ENCODE measurements around the gene SORCS2. TPM values are rescaled to one million over a fixed set of nuclear protein-coding genes. Genes with fewer than 3 reads are reported as not detected.

Gene SORCS2
- total and polyA plus RNA-seq, 2 of the 13 experiments (the other 11 are each of a cell fraction or from before 2014, with no cell fraction given): 0.82 to 1.0 TPM

GRCh38 chr4:7640136-7640535 lies 447.8 kb downstream of the SORCS2 start:
- peak; percentile 18 for FAIRE-seq
- WGBS (ENCODE audit: low lambda C conversion rate): 90% methylated on average over 6 of the region's 6 CpGs
- intact Hi-C loops (cut with micrococcal nuclease; ENCODE audit: unreplicated experiment): no loop called here
- ATAC-seq: no peak
- POLR2A ChIA-PET: no interaction called here
- H3K27ac ChIP-seq (ENCODE audit: extremely low read length, insufficient read depth, low read length): no peak overlapping the region
- no peaks in the 10 kb centered on the region for H4K20me1 ChIP-seq (ENCODE audit: insufficient read depth, low read length)
- no peak overlapping the region for H2AFZ ChIP-seq (ENCODE audit: low read length)
- no peak overlapping the region for H3K9ac ChIP-seq (ENCODE audit: insufficient read depth, low read depth, low read length)
- DNase-seq (ENCODE audit: low spot score): no peak
- no TSS peak for BruUV-seq (replicated peaks)
- no peaks in the 10 kb centered on the region for H3K9me3 ChIP-seq (ENCODE audit: low read length)
- CTCF ChIA-PET (ENCODE audit: low intra/inter-chr PET ratio, low total read pairs): no interaction called here
- H3K79me2 ChIP-seq (ENCODE audit: insufficient read depth, low read length): no peaks in the 10 kb centered on the region
- in situ Hi-C loops (cut with HindIII; ENCODE audit: extremely low pct_ligation_motif_present, low pct_unique_long_range_greater_than_20kb): no loop called here
- H3K4me3 ChIP-seq (replicated peaks in 1 of 3; ENCODE audit: insufficient read depth in 1 of 3, low read depth in 2 of 3, low read length in 3 of 3): no peak overlapping the region
- H3K27me3 ChIP-seq (ENCODE audit: control insufficient read depth in 1 of 2, insufficient read depth in 2 of 2, low read length in 2 of 2): no peaks in the 10 kb centered on the region
- H3K36me3 ChIP-seq (replicated peaks in 1 of 2; ENCODE audit: control insufficient read depth in 1 of 2, insufficient read depth in 2 of 2, low read length in 2 of 2): no peaks in the 10 kb centered on the region
- H3K4me1 ChIP-seq (ENCODE audit: insufficient read depth, low read length): peaks cover 32% of the 10 kb centered on the region
- no peak overlapping the region for H3K4me2 ChIP-seq (ENCODE audit: low read depth, low read length)
- peak; percentile 63 for TF ChIP-seq ZNF282 (IDR thresholded peaks at IDR 0.05; ENCODE audit: partially characterized antibody)
- TF ChIP-seq ZKSCAN8 (CRISPR knock-in tag; IDR thresholded peaks at IDR 0.05; ENCODE audit: borderline replicate concordance): no peak
- TF ChIP-seq ZNF160 (CRISPR knock-in tag; IDR thresholded peaks at IDR 0.05): no peak
- 0 out of 2 replicates have a peak, but pooled peaks have one; percentile 7 for TF ChIP-seq CREB1 (IDR thresholded peaks at IDR 0.05)
- no peak for TF ChIP-seq CREB1 (CRISPR knock-in tag; IDR thresholded peaks at IDR 0.05)
- TF ChIP-seq SRSF9 (IDR thresholded peaks at IDR 0.05; ENCODE audit: borderline replicate concordance, insufficient read depth, low read depth, low read length, poor library complexity, severe bottlenecking): no peak
- TF ChIP-seq IRX3 (CRISPR knock-in tag; IDR thresholded peaks at IDR 0.05; ENCODE audit: borderline replicate concordance, low read depth): no peak
- TF ChIP-seq LCORL (IDR thresholded peaks at IDR 0.05): 0 out of 2 replicates have a peak, but pooled peaks have one; percentile 38
- TF ChIP-seq LCORL (CRISPR knock-in tag; IDR thresholded peaks at IDR 0.05): no peak
- TF ChIP-seq SAP130 (CRISPR knock-in tag; IDR thresholded peaks at IDR 0.05; ENCODE audit: low read depth): no peak
- TF ChIP-seq, protein P1, sequence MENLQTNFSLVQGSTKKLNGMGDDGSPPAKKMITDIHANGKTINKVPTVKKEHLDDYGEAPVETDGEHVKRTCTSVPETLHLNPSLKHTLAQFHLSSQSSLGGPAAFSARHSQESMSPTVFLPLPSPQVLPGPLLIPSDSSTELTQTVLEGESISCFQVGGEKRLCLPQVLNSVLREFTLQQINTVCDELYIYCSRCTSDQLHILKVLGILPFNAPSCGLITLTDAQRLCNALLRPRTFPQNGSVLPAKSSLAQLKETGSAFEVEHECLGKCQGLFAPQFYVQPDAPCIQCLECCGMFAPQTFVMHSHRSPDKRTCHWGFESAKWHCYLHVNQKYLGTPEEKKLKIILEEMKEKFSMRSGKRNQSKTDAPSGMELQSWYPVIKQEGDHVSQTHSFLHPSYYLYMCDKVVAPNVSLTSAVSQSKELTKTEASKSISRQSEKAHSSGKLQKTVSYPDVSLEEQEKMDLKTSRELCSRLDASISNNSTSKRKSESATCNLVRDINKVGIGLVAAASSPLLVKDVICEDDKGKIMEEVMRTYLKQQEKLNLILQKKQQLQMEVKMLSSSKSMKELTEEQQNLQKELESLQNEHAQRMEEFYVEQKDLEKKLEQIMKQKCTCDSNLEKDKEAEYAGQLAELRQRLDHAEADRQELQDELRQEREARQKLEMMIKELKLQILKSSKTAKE (CRISPR knock-in tag; IDR thresholded peaks at IDR 0.05; ENCODE audit: borderline replicate concordance): no peak
- no peak for TF ChIP-seq NFKBIZ (CRISPR knock-in tag; IDR thresholded peaks at IDR 0.05)
- TF ChIP-seq, protein P2, sequence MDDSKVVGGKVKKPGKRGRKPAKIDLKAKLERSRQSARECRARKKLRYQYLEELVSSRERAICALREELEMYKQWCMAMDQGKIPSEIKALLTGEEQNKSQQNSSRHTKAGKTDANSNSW (CRISPR knock-in tag; IDR thresholded peaks at IDR 0.05; ENCODE audit: borderline replicate concordance): no peak
- no peak for TF ChIP-seq POLR2AphosphoS5 (IDR thresholded peaks at IDR 0.05; ENCODE audit: low read depth, low read length)
- TF ChIP-seq, protein P3, sequence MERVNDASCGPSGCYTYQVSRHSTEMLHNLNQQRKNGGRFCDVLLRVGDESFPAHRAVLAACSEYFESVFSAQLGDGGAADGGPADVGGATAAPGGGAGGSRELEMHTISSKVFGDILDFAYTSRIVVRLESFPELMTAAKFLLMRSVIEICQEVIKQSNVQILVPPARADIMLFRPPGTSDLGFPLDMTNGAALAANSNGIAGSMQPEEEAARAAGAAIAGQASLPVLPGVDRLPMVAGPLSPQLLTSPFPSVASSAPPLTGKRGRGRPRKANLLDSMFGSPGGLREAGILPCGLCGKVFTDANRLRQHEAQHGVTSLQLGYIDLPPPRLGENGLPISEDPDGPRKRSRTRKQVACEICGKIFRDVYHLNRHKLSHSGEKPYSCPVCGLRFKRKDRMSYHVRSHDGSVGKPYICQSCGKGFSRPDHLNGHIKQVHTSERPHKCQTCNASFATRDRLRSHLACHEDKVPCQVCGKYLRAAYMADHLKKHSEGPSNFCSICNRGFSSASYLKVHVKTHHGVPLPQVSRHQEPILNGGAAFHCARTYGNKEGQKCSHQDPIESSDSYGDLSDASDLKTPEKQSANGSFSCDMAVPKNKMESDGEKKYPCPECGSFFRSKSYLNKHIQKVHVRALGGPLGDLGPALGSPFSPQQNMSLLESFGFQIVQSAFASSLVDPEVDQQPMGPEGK (CRISPR knock-in tag; IDR thresholded peaks at IDR 0.05): no peak
- TF ChIP-seq ARNT (IDR thresholded peaks at IDR 0.05): no peak
- TF ChIP-seq BRD4 (CRISPR knock-in tag; IDR thresholded peaks at IDR 0.05): no peak
- TF ChIP-seq, protein P4, sequence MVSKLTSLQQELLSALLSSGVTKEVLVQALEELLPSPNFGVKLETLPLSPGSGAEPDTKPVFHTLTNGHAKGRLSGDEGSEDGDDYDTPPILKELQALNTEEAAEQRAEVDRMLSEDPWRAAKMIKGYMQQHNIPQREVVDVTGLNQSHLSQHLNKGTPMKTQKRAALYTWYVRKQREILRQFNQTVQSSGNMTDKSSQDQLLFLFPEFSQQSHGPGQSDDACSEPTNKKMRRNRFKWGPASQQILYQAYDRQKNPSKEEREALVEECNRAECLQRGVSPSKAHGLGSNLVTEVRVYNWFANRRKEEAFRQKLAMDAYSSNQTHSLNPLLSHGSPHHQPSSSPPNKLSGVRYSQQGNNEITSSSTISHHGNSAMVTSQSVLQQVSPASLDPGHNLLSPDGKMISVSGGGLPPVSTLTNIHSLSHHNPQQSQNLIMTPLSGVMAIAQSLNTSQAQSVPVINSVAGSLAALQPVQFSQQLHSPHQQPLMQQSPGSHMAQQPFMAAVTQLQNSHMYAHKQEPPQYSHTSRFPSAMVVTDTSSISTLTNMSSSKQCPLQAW (CRISPR knock-in tag; IDR thresholded peaks at IDR 0.05): no peak
- no peak for TF ChIP-seq ZNF17 (CRISPR knock-in tag; IDR thresholded peaks at IDR 0.05)
- TF ChIP-seq, protein P5, sequence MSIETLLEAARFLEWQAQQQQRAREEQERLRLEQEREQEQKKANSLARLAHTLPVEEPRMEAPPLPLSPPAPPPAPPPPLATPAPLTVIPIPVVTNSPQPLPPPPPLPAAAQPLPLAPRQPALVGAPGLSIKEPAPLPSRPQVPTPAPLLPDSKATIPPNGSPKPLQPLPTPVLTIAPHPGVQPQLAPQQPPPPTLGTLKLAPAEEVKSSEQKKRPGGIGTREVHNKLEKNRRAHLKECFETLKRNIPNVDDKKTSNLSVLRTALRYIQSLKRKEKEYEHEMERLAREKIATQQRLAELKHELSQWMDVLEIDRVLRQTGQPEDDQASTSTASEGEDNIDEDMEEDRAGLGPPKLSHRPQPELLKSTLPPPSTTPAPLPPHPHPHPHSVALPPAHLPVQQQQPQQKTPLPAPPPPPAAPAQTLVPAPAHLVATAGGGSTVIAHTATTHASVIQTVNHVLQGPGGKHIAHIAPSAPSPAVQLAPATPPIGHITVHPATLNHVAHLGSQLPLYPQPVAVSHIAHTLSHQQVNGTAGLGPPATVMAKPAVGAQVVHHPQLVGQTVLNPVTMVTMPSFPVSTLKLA (IDR thresholded peaks at IDR 0.05): peak; percentile 68
